Progenitor cell of endocrine pancreas (in vitro differentiated cells): ENCODE data around the gene CHCHD10. TPM values are rescaled to one million over a fixed set of nuclear protein-coding genes. Genes with fewer than 3 reads are reported as not detected.
A peak's percentile ranks its signal among the peaks of the same experiment; 100 is the strongest.

Source experiments
- DNase-seq: peaks from one replicate; pipeline ENCODE4 v3.0.0; 2021; ENCODE audit warnings: low spot score; ENCODE audit not compliant: unreplicated experiment
- H3K27ac Mint-ChIP-seq: 2 replicates; pipeline ENCODE4 v1.8.0; 2021; ENCODE audit warnings: mild to moderate bottlenecking, moderate library complexity, mixed read lengths
- H3K27me3 Mint-ChIP-seq: 2 replicates; pipeline ENCODE4 v1.8.0; 2021; ENCODE audit warnings: mixed read lengths
- H3K36me3 Mint-ChIP-seq: 2 replicates; pipeline ENCODE4 v1.8.0; 2022; ENCODE audit warnings: mixed read lengths; ENCODE audit not compliant: insufficient read depth
- H3K4me1 Mint-ChIP-seq: 2 replicates; pipeline ENCODE4 v1.8.0; 2021; ENCODE audit warnings: low read depth, mixed read lengths
- H3K4me3 Mint-ChIP-seq: 2 replicates; pipeline ENCODE4 v1.8.0; 2021; ENCODE audit warnings: low read depth, mild to moderate bottlenecking, moderate library complexity, mixed read lengths
- H3K9me3 Mint-ChIP-seq: 2 replicates; pipeline ENCODE4 v1.8.0; 2021; ENCODE audit warnings: low read depth, mixed read lengths
- CTCF ChIP-seq: fragments of 200-600 bp; sonication (generic); IDR thresholded peaks from one replicate; pipeline ENCODE4 v1.5.0; 2021; ENCODE audit warnings: antibody characterized with exemption, mild to moderate bottlenecking; ENCODE audit not compliant: unreplicated experiment
- total RNA-seq: library from RNA; stranded (reverse); gene quantifications from 2 replicates; pipeline ENCODE4 v1.2.1, GENCODE V29; 2021

The CHCHD10 gene
- total RNA-seq, 1 donor from 2014 or later: 42.3 TPM

- H3K4me3 Mint-ChIP-seq: peak within 1 kb of the TSS; percentile 87
- peaks cover 2% of the 10 kb centered on the region for H3K36me3 Mint-ChIP-seq
- no peaks in the 10 kb centered on the region for H3K27me3 Mint-ChIP-seq
- TF ChIP-seq CTCF: no peak
- peak within 1 kb of the TSS; percentile 90 for H3K27ac Mint-ChIP-seq
- no peaks in the 10 kb centered on the region for H3K9me3 Mint-ChIP-seq
- DNase-seq: peak; percentile 82
- peaks cover 31% of the 10 kb centered on the region for H3K4me1 Mint-ChIP-seq
These were observed 19.2 kb upstream of the CHCHD10 start, which contains the start of gene SMARCB1 for GRCh38 chr22:23786752-23787599. Gene SMARCB1 (plus strand): TSS chr22:23786966. CDS start chr22:23787170, 204 bp downstream.

GRCh38 chr22:23786261-23786710, 18.5 kb upstream of the CHCHD10 start:
- peak overlapping the region; percentile 90 for H3K27ac Mint-ChIP-seq
- peaks cover 31% of the 10 kb centered on the region for H3K4me1 Mint-ChIP-seq
- H3K4me3 Mint-ChIP-seq: peak overlapping the region; percentile 87
- DNase-seq: no peak
- peaks cover 2% of the 10 kb centered on the region for H3K36me3 Mint-ChIP-seq
- H3K9me3 Mint-ChIP-seq: no peaks in the 10 kb centered on the region
- H3K27me3 Mint-ChIP-seq: no peaks in the 10 kb centered on the region
- TF ChIP-seq CTCF: no peak

- no peak for DNase-seq
- Mint-ChIP-seq H3K4me1 (peaks cover 23% of the 10 kb centered on the region), H3K4me3 (no peak overlapping the region), H3K27ac (peak overlapping the region; percentile 15), H3K36me3 (no peaks in the 10 kb centered on the region), H3K9me3 (no peaks in the 10 kb centered on the region), H3K27me3 (no peaks in the 10 kb centered on the region)
- TF ChIP-seq CTCF: no peak
These were observed 16.5 kb upstream of the CHCHD10 start for GRCh38 chr22:23784215-23784732.

- H3K4me1 Mint-ChIP-seq: peaks cover 18% of the 10 kb centered on the region
- H3K27me3 Mint-ChIP-seq: no peaks in the 10 kb centered on the region
- no peak overlapping the region for H3K4me3 Mint-ChIP-seq
- no peak for TF ChIP-seq CTCF
- no peaks in the 10 kb centered on the region for H3K9me3 Mint-ChIP-seq
- no peak for DNase-seq
- no peaks in the 10 kb centered on the region for H3K36me3 Mint-ChIP-seq
- no peak overlapping the region for H3K27ac Mint-ChIP-seq
These were observed 15.7 kb upstream of the CHCHD10 start for GRCh38 chr22:23783265-23784150.

GRCh38 chr22:23782703-23783102, 14.9 kb upstream of the CHCHD10 start:
- Mint-ChIP-seq H3K27me3 (no peaks in the 10 kb centered on the region), H3K36me3 (no peaks in the 10 kb centered on the region), H3K9me3 (no peaks in the 10 kb centered on the region), H3K27ac (no peak overlapping the region), H3K4me1 (peaks cover 11% of the 10 kb centered on the region), H3K4me3 (no peak overlapping the region)
- TF ChIP-seq CTCF: no peak
- DNase-seq: no peak
